Measurements from ENCODE around the gene C2.
"Not testable (repeated sequence)": the region's sequence is repeated elsewhere in the genome, so short reads cannot be mapped to it uniquely, and the experiment has no call there.

Gene C2

DNA sequence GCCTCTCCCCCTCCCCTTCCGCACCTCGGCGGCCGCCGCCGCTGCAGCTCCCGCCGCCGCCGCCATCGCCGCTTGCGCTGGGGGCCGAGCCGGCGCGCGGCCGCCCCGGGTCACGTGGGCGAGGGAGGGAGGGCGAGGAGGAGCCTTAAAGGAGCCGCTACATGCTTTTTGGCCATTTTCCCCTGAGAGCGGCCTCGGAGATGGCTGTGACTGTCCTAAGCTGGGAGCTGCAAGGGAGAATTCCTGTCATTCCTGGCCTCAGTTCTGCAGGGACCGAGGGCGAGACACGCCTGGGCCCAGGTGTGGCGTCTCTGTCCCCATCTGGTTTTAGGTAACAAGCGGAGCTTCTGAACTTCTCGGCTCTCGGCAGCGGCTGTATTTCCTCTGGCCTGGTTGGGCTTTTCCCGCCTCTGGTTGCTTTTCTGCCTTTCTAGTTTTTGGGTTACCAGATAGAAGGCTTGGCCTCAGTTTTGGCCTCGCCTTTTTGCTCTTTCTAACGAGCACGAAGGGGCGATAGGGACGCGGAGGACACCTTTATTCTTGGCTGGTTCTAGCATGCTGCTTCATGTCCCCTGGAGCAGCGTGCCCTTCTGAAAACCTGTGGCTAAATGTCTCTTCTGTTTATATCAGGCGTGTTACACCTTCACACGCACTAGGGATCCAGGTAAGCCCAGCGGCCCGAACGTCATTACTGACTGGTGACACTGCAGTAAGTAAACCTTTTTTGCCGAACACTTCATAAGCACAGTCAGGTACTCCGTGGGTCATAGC is 29.7 kb upstream of the C2 start, which contains the start of gene EHMT2:
EHMT2 (minus strand) TSS at position 87 of the 771 bp plus-strand sequence; CDS start at position 66, 21 bp downstream.
- DNase-seq = peak; percentile 79 to 96 (median 93)
- intact Hi-C loops (cut with DNase I) = loop anchor here (5.0 kb wide), 1 partner anchor 35 kb away; the partner anchor contains the start of gene NEU1

DNA sequence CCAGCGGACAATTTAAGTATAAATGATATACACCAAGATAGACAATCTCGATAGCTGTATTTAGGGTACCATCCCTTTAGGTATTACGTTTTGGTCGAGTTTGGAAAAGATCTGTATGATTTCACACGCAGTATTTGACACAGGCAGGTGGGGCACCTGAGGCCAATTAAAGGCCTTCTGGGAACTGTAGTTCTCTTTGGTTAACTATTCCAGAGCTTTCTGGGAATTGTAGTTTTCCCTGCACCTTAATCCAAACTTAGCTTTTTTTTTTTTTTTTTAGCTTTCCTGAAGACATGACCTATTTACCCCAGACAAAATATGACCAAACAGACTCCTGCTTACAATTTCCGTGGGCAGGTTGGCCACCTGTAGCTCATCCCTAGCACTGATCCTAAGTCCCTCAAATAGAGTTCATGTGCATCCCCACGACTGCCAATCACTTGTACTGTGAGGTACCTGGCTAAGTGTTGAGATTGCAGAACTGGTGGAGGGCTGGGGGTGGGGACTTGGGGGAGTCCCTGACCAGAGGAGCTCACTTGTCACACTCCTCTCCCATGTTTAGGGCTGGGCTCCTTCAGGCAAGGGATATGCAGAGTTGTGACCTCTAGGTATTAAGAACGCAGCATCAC is 29.0 kb upstream of the C2 start:
- DNase-seq = peak in 29 of 42 donors; percentile 22 to 75 (median 47)
- intact Hi-C loops (cut with DNase I) = loop anchor here (5.0 kb wide), 1 partner anchor 36 kb away; the partner anchor contains the start of gene NEU1

DNA sequence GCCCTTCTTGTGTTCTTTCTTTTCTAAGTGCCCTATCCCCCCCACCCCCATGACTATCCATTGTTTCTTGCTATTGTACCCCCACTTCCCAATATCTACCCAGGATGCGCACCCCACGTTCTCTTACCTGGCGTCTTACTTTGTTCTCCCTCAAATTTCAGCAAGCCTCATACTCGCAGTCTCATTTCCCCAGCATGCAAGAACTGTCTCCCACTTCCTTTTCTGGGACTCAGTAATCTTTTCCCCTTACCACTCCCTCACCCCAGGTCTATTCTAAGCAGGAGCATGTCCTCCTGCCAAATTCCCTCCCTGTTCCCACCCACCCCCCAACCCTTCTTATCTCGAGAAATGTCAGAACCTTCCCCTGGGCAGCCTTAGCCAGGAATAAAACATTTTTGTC is 28.3 kb upstream of the C2 start:
- no peak for DNase-seq
- intact Hi-C loops (cut with DNase I) = loop anchor here (5.0 kb wide), 1 partner anchor 37 kb away; the partner anchor contains the start of gene NEU1

DNA sequence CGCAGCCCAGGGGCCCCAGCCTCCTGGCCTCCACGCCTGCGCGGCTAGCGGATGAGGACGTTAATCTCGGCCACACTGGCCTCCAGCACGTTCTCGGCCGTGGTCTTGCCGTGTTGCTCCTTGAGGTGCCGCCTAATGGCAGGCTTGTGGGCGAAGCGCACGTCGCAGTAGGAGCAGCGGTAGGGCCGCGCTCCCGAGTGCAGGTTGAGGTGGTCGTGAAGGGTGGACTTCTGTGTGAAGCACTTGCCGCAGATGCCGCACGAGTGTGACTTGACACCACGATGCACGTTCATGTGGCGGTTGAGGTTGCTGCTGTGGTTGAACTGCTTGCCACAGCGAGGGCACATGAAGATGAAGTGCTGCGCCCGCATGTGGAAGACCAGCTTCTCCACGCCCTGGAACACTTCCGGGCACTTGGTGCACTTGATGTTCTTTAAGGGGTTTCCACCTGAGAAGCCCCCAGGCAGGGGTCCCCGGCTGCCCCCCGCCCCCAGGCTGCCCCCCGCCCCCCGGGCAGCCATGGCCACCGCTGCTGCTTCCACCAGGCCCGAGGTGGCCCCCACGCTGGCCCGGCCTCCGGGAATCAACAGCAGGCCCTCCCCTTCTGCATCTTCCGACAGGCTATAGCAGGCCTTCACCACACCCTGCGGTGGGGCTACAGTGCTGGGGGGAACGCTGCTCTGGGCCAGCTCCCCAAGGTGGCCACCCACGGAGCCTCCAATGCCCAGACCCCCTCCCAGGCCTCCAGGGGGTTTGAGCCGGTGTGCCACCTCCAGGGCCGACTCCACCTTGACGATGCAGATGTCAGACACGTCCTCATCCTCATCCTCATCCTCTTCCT is 27.4 kb upstream of the C2 start:
- DNase-seq = peak in 2 of 42 donors; percentile 15 to 18
- intact Hi-C loops (cut with DNase I) = loop anchor here (5.0 kb wide), 2 partner anchors 38 to 52 kb away; partner anchors contain the start of gene NEU1

DNA sequence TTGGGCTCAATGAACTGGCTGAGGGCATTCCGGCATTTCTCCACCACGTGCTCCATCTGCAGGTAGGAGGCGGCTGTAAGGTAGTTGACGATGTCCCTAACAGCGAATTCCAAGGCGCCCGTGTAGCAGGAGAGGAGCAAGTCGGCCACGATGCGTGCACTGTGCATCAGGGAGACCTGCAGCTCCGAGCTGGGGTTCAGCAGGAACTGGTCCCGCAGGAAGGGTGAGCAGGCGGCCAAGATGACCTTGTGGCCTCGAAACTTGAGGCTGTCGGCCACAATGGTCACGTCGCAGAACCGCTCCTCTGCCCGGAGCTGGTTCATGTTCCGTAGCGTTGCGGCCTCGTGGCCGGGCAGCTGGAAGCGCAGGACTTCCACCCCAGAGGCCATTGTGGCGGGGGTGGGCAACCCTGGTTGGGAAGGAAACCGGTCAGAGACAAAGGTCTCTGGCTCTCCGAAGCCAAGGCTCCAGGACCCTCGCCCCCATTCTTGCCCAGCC is 26.6 kb upstream of the C2 start:
- intact Hi-C loops (cut with DNase I) = loop anchor here (5.0 kb wide), 1 partner anchor 51 kb away; no protein-coding TSS in a partner anchor
- DNase-seq = peak in 21 of 42 donors; percentile 3 to 47 (median 27)

DNA sequence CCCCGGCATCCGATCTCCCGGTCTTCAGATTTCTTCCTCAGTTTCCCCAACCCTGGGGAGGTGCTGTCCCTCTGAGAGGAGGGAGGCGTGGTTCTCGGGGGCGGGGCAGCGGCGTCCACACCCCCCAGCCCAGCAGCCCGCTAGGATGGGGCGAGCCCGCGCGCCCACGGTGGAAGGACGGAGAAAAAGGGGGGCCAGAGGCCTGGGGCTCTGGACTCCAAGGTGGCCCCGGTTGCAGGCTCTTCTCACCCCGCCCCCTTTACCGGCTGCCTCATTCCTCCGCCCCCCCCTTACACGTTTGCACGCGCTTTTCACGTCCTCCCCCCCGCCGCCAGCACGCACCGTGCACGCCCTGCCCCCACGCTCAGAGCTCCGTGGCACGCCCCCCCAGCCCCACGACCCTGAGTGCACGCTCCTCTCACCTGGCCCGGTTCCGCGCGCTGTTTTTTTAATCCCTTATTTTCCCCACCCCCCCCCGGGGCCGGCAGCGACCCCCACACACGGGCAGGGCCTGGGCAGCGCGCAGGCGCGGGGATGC is 26.0 kb upstream of the C2 start:
- peak in 37 of 42 donors; percentile 32 to 85 (median 71) for DNase-seq
- intact Hi-C loops (cut with DNase I) = loop anchor here (5.0 kb wide), 1 partner anchor 51 kb away; no protein-coding TSS in a partner anchor

DNA sequence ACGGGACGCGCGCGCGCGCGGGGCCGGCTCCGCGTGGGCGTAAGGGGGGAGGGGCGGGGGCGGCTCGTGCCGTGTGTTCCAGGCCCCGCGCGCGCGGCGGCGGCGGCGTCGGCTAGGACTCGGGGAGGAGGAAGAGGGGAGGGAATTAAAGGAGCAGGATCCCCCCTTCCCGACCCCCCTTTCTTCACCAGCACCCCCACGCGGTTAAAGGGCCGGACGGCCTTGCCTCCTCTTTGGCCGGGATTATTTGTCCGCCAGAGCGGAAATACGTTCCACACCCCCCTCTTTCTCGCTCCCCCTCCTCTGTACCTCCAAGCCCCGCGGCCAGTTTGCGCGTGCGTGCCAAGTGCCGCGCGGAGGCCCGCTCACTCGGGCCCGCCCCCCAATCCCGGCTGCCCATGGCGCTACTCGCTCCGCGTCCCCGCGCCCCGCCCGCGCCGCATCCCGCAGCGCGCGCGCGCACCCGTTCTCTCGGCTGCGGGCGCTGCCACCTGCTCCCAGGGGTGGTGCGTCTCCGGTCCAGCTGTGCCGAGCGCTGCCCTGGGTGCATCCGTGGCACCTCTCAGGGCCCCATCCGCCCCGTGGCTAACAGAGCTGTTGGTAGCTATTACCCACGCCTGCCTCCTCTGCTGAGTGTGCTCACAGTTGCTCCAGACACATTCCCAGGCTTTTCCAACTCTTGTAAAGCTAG is 25.4 kb upstream of the C2 start, which contains the start of gene ZBTB12:
ZBTB12 (minus strand) TSS at position 134 of the 691 bp plus-strand sequence. CDS start 781 bp downstream, outside the sequence.
- peak; percentile 84 to 98 (median 95) for DNase-seq
- intact Hi-C loops (cut with DNase I) = loop anchor here (5.0 kb wide), 1 partner anchor 50 kb away; no protein-coding TSS in a partner anchor

DNA sequence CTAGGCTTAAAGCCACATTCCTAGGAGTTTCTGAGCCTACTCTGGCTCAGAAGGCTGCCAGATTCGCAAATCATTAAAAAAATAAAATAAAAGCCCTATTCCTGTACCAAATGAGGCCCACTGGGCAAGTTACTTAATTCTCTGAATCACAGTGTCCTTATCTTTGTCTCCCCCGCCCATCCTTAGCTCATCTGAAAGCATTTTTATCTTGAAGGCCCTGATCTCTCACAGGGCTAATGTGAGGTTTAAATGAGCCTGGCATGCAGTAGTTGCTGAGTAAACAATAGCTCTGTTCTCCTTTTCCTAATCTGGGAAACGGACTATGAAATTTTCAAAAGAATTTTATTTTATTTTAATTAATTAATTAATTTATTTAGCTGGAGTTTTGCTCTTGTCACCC is 23.6 kb upstream of the C2 start:
- intact Hi-C loops (cut with DNase I) = loop anchor here (5.0 kb wide), 1 partner anchor 48 kb away; no protein-coding TSS in a partner anchor
- no peak for DNase-seq

DNA sequence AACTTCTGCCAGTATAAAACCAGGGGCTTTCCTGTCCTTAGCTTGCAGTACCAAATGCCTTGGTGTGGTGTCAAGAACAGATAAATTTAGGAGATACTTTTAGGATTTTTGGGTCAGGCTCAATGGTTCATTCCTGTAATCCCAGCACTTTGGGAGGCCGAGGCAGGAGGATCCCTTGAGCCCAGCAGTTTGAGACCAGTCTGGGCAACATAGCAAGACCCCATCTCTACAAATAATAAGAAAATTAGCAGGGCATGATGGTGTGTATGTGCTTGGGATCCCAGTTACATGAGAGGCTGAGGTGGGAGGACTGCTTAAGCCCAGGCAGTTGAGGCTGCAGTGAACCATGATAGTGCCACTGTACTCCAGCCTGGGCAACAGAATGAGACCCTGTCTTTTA is 22.5 kb upstream of the C2 start:
- DNase-seq = no peak
- intact Hi-C loops (cut with DNase I) = no loop called here

DNA sequence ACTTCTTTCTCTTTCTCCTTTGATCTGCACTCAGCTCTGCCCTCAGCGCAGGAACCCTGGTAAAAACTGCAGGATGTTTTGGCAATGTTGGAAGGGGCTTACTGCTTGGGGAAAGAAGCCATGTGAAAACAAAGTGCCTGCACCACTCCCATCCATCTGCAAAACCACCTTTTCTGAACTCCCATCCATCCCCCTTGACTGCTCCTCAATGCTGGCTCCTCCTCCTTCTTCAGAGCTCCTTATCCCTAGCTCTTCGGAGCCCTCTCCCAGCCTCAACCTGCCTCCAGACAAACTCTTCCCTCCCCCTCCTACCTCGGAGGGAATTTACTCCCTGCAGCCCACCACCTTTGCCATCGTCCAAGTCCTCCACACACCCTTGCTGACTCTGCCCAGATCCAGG is 21.4 kb upstream of the C2 start:
- intact Hi-C loops (cut with DNase I) = no loop called here
- no peak for DNase-seq

DNA sequence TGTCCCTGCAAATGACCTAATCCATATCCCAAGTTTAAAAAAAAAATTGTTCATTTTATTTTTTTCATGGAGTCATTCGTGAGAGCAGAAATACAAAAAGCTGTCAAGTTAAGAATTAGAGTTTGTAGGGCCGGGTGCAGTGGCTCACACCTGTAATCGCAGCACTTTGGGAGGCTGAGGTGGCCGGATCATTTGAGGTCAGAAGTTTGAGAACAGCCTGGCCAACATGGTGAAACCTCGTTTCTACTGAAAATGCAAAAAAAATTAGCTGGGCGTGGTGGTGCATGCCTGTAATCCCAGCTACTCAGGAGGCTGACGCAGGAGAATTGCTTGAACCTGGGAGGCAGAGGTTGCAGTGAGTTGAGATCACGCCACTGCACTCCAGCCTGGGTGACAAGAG is 20.8 kb upstream of the C2 start:
- intact Hi-C loops (cut with DNase I); DNase-seq: not testable (repeated sequence)

DNA sequence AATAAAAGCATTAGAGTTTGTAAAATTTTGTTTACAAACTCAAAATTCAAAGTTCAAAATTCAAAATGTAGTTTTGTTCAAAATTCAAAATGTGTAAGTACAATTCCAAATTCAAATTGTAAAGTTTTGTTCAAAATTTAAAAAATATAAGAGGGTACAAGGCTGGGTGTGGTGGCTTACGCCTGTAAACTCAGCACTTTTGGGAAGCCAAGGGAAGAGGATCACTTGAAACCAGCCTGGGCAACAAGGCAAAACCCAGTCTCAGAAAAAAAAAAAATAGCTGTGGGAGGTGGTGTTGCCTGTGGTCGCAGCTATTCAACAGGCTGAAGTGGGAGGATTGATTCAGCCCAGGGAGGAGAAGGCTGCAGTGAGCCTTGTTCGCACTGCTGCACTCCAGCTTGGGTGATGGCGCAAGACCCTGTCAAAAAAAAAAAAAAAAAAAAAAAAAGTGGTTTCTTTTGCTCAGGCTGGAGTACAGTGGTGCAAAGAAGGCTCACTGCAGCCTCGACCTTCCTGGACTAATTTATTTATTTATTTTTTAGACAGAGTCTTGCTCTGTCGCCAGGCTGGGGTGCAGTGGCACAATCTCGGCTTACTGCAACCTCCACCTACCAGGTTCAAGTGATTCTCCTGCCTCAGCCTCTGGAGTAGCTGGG is 20.2 kb upstream of the C2 start:
- DNase-seq = no peak
- intact Hi-C loops (cut with DNase I) = no loop called here

DNA sequence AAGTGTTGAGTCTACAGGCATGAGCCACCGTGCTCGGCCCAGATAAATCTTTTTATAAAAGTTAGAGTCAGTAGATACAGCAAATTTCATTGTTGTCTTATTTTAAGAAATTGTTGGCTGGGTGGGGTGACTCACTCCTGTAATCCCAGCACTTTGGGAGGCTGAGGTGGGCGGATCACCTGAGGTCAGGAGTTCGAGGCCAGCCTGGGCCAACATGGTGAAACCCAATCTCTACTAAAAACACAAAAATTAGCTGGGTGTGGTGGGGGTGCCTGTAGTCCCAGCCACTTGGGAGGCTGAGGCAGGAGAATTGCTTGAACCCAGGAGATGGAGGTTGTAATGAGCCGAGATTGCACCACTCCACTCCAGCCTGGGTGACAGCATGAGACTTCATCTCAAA is 19.3 kb upstream of the C2 start:
- DNase-seq; intact Hi-C loops (cut with DNase I): not testable (repeated sequence)

DNA sequence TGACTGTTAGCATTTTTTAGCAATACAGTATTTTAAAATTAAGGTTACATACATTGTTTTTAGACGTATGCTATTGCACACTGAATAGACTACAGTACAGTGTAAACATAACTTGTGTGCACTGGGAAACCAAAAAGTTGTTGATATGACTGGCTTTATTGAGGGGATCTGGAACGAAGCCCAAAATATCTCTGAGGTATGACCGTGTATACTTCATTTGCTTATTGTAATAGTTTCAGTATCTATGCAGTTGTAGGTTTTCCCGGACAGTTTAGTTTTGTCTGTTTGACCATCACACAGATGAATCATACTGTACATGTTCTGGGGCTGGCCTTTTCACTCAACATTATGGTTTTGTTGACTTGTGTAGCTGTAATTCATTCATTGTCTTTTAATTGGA is 18.7 kb upstream of the C2 start:
- intact Hi-C loops (cut with DNase I) = no loop called here
- DNase-seq = no peak

DNA sequence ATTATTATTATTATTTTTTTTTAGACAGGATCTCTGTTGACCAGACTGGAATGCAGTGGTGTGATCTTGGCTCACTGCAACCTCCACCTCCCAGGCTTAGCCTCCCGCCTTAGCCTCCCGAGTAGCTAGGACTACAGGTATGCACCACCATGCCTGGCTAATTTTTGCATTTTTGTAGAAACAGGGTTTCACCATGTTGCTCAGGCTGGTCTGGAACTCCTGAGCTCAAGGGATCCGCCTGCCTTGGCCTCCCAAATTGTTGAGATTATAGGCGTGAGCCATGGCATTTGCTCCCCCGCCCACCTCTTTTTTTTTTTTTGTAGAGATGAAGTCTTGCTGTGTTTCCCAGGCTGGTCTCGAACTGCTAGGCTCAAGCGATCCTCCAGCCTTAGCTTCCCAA is 18.2 kb upstream of the C2 start:
- intact Hi-C loops (cut with DNase I); DNase-seq: not testable (repeated sequence)

DNA sequence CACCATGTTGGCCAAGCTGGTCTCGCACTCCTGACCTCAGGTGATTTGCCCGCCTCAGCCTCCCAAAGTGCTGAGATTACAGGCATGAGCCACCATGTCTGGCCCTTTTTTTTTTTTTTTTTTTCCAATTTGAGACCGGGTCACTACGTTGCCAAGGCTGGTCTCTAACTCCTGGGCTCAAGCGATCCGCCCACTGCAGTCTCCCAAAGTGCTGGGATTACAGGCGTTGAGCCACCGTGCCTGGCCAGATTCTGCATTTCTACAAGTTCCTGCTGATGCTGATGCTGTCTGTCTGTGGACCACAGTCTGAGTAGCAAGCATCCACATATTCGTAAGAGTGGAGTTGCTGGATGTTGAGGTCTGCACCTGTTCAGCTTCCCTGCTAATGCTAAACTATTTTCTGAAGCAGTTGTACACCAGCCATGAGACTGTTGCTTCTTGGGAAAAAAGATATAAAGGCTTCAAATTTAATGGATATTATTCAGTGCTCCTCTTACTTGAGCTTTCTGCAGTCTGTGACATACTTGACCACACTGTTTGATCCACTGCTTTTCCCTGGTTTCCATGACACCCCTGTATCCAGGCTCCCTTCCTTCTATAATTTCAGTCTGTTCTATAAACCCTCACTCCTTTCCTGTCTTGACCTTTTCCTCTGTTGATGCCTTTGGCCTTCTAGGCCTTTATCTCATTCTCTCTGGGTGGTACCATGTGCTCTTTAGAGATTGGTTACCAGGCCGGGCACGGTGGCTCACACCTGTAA is 15.5 kb upstream of the C2 start:
- intact Hi-C loops (cut with DNase I) = no loop called here
- DNase-seq = no peak

DNA sequence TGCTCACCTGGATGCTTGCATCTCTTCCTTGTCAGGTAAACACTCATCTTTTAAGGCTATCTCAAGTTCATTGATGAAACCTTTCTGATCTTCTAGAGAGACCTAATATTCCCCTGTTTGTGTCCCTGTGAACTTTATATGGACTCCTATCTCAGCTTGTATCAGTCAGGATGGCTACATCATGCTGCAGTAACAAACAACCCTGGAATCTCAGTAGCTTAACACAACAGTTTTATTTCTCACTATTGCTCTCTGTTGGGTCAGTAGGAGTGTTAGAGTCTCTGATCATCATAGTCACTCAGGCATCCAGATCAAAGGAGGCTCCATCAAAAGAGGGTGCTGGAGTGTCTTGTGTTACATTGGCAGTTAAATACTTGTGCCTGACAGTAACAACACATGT is 12.2 kb upstream of the C2 start:
- intact Hi-C loops (cut with DNase I) = no loop called here
- DNase-seq = no peak

Data from head of caudate nucleus (tissue), 42 donors.